Activated CD8-positive, alpha-beta memory T cell treated with anti-CD3 and anti-CD28 coated beads, Interleukin-2, amount 50 U/mL, for 48 hours (primary cell): Measurements from ENCODE around the gene UFM1.
"Not testable (repeated sequence)": the region's sequence is repeated elsewhere in the genome, so short reads cannot be mapped to it uniquely, and the experiment has no call there.

Experiments
- DNase-seq: peaks from one replicate; pipeline ENCODE4 v3.0.0-alpha.2; 2020

Gene UFM1

DNA sequence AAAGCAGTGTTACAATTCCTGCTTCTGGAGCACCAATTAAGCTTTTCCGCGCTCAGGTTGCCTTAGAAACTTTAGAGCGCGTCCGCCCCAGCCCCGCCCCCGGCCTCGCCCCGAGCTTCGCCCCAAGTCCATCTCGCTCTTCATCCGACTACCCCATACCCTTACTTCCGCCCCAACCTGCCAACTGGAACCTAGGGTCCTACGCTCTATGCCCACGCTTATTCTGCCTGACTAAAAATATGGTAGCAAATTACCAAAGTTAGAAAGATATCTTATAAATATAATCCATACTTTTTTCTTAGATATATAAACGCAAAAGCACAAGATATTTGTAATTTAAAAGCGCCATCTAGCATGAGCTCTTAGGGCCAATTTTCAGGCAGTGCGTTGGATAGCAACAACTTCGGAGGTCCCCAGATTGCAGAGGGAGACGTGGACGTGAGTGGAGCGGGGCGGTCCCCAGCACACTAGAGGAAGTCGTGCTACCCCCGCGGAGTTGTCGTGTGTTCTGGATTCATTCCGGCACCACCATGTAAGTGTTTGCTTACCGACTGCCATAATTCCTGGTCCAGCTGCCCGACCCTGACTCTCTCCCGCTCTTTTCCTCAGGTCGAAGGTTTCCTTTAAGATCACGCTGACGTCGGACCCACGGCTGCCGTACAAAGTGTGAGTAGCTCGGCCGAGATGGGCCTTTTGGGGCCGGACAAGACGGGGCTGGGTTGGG lies at the start of gene UFM1:
TSS of gene UFM1 (plus strand) at position 462 of the 724 bp plus-strand sequence. CDS start at position 531, 69 bp downstream.
- DNase-seq: peak; percentile 87

DNA sequence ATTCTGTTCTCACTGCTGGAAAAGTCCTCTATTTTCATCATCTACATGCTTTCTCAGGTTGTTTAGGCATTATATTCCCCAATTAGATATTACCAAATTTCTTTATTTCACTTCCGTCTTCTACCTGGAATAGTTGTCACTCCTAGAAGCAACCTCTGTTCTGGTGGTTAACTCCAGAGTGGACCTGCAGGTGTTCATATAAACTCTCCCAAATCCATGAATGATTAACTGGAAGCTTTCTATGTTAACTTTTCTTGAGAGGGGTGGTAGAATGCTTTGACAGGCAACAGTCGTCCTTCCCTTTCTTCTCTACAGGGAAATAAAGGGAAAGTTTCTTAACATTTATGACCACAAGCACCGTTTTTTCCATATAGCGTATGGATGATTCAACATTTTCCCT lies 48.4 kb upstream of the UFM1 start:
- no peak for DNase-seq

DNA sequence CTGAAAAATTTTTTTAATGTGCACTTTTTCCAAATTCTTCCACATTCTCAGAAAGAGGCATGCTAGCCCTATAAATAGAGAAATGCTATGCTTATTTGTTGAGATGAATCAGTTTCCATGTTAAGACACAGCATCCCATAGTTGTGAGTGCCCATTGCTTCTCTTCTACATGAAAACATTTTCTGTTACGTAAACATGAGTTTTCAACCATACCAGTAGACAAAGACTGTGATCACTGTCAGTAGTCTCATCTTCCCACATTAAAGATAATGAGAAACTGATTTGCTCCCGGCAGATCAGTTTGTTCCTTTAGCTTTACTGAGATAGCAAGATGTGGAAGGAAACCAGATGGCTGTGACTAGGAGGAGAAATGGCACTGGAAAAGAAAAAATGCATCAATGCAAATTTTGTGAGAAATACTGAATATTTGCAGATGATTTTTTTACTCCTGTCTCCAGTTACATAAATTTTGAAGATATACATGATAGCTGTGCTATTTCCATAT lies 45.8 kb upstream of the UFM1 start:
- no peak for DNase-seq

DNA sequence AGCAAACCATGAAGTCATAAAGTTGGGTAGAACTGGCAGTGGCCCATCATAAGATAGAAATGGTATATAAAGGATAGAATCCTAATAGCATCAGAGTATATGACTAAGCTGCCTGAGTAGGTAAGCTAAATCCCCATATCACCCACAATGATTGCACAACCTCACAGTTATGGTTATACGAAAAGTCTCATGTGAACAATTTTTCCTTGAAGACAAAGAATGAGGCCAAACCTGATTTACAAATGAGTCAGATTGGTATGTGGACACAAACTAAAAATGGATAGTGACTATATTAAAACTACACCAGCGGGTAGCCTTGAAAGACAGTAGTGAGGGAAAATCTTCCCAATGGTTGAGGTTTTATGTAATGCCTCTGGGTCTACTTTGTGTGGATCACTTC lies 40.9 kb upstream of the UFM1 start:
- DNase-seq: no peak

DNA sequence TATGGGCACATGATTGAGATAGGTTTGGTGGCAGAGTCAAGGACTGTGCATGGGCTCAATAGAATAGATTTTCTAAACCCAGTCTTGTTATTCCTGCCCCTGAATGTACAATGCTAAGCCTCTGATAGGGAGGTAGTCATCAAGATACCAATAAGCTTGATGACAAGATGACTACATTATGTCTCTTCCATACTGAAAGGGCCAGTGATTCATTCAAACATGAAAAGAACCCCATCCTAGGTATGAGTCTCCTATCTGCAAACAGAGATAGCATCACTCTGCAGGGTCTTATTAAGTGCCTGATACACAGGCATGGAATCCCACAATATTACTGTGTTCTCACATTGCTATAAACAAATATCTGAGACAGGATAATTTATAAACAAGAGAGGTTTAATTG lies 40.3 kb upstream of the UFM1 start:
- DNase-seq: no peak

DNA sequence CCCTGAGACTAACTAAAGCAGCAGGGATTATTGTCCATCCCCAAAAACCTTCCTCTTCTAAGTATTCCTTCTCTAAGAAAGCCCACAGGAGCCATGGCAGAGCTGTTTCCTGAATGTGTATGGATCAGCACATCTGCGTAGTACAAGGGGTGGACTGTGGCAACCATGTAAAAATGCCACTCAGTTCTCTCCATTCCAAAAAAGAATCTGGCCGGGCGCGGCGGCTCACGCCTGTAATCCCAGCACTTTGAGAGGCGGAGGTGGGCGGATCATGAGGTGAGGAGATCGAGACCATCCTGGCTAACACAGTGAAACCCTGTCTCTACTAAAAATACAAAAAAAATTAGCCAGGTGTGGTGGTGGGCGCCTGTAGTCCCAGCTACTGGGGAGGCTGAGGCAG lies 38.5 kb upstream of the UFM1 start:
- DNase-seq: not testable (repeated sequence)

DNA sequence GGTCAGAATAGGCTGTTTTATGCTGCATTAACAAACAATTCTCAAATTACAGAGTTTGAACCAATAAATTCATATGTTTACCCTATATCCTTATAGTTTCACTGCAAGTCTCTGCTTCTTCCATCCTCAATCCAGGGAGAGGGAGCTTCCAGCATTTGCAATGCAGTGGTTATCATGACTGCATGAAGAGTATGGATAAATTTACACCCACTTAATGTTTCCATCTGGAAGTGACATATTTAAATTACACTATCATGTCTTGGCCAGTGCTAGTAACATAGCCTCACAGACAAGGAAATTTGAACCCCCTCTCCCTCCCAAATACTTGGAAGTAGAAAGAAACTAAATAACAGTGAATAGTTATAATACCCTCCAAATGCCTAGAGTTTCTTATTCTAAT lies 33.5 kb upstream of the UFM1 start:
- no peak for DNase-seq

DNA sequence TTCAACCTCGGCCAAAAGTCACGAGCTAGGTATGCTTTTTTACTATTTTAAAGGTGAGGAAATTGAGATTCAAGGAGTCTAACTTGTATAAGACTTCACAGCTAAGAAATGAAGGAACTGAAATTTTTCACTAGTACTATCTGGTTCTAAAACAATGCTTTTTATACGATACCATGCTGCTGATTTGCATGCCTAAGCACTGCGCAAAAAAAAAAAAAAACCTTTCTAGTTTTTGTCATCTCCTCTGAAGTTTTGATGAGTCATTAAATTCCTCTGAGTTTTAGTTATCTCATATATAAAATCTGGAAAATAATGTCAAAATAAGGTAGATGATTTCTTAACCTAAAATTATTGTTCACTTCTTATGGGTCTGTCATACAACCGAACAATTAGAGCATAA lies 28.0 kb upstream of the UFM1 start:
- DNase-seq: no peak

DNA sequence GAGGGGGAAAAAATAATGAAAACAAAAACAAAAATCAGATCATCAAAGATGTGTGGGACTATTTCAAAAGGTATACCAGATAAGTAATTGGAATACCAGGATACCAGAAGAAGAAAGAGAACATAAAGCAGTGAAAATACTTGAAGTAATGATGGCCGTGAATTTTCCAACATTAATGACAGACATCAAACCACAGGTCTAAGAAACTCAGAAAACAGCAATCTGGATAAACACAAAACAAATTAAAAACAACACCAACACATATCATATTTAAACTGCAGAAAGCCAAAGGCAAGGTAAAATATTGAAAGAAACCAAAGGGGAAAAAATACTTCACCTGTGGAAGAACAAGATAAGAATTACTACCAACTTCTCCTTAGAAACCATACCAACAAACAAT lies 24.2 kb upstream of the UFM1 start:
- DNase-seq: no peak

DNA sequence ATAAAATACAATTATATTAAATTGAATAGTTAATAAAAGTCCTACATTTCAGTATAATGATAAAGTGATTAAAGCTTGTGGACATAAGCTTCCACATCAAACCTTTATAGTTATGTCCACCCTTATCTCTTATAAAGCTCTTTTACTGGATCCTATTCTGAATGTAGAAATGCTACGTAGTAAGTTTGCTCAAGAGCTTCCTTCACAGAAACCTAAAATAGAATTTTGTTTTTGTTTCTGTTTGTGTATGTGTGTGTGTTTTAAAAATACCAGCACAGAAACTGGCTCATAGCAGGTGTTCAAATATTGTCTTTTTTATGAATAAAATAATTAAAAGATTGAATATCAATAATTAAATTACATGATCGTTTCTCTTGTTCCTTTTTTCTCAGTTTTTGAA lies 21.0 kb upstream of the UFM1 start:
- DNase-seq: no peak

DNA sequence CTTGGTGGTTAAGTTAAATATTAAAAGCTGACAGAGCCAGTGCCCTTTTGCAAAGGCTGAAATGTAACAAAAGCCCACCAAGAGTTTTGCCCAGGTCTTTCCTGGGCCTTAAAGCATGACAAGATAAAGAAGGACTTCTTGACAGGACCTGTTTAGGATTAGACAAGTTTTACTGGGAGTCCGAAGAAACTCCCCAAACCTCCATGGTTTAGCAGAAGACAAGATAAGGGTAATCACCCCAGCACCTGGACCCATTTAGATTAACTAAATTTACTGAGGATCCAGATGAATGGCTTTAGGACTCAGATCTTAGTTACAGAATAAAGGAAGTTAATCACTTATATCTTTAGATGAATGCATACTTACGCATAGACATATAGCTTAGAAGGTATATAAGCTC lies 14.8 kb upstream of the UFM1 start:
- no peak for DNase-seq

DNA sequence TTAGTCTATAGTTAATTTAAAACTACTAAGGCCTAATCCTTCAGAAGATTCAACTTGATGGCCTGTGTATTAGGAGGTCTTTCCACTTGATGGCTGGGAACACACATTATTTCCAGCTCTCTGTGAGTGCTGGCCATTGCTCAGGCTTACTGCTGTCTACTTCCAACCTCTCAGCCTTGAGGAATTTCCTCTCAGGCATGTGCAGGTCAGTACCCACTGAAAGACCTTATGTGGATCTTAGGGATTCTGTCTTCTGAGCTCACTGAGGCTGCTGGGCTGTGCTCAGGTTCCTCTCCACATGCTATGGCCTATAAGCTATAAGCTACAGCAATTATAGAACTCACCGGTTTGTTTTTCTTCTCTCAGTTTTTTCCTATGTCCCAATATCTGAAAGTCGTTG lies 11.6 kb upstream of the UFM1 start:
- no peak for DNase-seq

DNA sequence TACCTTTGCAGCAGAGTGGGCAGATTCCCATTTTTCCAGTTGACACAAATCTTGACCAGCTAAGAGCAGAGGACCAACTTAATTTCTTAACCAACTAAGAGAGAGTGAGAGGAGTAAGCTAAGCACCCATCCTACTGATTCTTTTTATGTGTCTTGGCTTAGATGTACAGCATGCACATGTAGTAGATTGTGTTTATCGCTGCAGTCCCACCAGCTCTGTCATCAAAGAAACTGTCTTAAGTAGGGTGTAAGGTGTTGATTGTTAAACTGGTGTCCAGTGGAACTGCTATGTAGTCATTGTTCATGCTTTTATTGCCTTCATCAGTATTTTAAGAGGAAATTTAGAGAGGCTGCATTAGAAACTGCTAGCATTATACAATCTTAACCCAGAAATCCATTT lies 9.0 kb upstream of the UFM1 start:
- no peak for DNase-seq

DNA sequence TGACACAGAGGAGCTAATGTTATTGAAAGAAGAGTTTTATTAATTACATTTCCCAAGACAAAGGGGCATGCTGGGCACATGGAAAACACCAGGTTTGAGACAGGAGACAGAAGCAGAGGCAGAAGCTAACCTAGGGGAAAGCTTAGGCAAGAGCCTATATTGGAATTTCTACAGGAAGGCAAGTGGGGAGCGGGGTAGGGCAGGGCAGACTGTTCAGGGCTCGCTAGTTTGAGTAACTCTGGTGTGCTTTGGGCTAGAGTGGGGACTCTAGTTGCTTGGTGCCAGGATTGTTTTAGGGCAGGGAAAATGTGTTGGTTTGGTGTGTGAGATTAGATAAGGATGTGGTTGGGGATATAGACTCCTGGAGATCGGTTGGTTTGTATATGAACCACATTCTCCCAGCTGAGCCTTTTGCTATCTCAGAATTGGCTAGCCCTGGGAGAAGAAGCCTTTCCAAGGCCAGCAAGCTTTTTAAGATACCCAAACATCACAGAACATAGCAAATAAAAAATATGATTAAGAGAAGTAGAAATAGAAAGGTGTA lies 8.4 kb upstream of the UFM1 start:
- DNase-seq: no peak

DNA sequence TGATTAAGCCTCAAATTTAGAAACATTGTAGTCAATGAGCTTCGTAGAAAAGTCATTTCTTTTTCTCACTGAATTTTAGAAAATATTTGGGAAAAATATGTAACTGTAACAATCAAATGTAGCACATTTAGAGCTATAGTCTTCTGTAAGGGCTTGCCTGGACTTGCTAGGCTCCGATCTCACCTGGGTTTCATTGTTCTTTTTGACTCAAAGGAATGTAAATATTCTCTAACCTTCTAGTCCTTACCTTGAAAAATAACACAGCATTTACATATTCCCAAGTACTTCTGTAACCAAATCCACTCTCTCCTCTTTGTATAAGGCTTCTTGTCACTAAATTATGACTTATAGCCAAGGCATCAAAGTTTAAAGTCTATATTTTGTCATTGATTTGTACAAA lies 2.9 kb upstream of the UFM1 start:
- DNase-seq: no peak

DNA sequence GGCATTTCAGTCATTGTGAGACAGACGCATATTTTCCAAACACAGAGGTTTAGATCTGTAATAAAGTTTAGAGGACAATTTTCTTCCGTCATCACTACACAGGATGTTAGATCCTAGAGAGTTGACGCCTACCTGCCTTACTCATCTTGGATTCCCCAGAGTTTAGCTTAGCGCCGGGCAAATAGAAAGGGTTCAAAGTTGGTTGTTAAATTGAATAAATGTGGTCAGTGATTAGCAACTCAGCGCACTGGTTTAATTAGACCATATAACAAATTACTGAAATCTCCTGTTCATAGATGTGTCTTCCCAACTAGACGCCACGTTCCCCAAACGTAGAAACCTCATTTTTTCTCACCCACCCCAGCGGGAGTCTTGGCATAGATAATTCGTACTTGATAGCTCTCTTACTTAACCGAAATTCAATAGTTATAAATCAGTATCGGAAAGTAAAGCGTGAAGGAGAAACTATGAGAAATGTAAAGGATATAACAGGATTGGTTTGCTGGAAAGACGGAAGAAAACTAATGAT lies 726 bp upstream of the UFM1 start:
- DNase-seq: no peak

DNA sequence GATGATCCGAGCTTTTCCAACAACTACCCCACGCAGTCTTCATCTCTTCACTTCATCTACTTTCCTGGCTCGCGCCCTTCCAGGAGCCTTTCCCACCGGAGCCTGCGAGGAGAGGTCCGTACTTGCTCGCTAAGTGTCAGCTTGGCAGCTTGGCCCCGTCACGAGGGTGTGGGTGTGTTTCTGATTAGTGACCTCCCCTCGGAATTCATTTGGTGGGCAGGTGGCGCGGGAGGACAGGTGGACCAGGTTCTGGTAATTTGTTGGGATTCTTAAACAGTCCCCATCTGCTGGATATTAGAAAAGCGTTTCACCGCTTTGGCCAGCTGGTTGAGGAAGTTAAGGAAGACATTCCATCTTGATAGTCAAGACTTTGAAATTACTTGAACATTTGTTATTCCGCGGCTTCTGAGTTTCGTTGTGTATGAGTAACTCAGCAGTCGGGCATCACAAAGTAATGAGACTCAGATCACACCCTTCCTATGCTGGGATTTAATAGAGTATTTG lies 515 bp downstream of the UFM1 start:
- DNase-seq: peak; percentile 79

DNA sequence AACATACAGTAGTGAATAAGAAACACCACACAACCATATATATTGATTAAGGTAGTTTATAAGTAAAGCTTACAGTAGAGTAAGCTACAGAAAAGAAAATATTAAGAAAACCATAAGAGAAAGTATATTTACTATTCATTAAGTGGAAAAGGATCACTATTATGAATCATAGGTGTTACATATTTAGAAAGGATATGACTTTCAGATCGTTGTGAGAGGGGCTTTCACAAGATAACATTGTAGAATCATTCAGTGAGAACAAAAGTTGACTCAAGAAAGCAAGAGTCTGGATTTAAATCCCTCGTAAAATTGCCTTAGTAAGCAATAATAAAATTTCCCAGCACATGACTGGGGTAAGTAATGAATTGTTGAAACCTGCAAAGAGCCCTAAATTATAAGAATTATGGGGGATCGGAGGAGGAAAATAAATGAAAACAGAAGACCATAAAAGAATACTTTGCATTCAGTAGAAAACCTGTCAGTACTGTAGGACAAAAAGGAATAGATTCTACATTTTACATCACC lies 6.0 kb downstream of the UFM1 start:
- no peak for DNase-seq

DNA sequence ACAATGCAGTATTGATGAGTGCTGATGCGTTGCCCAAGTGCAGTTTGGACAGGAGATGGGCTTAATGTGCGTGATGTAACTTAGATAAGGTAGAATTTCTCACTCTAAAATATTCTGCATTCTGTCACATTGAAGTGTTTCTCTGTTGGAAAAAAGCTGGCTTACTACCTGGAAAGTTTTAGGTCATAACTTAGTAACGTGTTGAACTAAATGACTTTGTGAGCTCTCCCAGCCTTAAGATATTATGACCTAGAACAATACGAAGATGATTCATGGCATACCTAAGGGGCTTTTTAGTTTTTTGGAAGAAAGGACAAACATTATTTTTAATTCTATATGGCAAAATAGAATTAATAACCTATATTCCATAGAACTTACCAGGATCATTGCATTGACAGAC lies 9.0 kb downstream of the UFM1 start:
- DNase-seq: no peak

DNA sequence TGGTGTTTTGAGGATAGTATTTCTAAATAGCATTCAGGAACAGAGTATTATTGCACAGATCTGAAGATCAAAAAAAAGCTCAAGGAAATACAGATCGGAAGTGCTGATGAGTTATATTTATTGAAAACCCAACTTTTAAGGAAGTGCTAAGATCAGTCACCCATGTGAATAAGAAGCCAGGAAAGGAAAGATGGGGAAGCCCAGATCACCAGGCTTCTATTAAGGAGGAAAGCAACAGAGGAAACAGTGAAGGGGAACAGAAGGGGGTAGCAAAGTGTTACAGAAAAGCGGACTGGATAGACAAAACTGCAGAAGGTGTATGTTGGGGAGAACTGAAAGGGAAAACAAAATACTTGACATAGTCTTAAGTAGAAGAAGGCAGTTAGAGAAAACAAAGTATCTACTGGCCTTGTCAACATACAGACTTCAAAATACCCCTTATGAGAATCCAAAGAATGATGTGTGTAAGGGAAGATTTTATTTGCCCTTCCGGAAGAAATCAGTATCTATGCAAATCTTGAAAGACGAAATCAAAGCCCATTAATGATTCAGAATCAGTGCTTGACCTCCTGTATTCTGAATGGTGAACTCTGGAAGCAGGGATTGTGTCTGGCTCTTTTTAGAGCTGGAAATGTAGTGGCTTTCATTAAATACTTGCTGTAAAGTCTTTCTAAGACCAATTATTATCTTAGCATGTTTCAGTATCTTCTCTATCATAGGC lies 12.1 kb downstream of the UFM1 start:
- no peak for DNase-seq

DNA sequence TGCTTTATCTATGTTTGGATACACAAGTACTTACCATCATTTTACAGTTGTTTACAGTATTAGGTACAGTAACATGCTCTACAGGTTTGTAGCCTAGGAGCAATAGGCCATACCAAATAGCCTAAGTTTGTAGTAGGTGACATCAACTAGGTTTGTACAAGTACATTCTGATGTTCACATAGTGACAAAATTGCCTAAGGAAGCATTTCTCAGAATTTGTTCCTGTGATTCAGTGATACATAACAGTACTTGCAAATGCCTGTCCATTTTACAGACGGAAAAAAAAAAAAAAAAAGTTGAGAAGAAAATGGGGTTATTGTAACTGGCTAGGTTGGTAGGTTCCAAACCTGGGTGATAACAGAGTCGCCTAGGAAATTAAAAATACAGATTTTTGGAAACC lies 13.6 kb downstream of the UFM1 start:
- DNase-seq: no peak

DNA sequence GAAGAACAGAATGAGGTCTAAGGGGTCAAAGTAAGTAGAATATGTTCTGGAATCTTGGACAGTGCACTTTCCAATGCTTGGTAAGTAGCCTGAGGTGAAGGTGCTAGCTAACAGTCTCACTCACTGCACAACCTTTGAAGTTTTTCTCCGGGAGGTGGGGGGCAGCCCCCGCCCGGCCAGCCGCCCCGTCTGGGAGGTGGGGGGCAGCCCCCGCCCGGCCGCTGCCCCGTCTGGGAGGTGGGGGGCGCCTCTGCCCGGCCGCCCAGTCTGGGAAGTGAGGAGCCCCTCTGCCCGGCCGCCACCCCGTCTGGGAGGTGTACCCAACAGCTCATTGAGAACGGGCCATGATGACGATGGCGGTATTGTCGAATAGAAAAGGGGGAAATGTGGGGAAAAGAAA lies 14.1 kb downstream of the UFM1 start:
- not testable (repeated sequence) for DNase-seq

DNA sequence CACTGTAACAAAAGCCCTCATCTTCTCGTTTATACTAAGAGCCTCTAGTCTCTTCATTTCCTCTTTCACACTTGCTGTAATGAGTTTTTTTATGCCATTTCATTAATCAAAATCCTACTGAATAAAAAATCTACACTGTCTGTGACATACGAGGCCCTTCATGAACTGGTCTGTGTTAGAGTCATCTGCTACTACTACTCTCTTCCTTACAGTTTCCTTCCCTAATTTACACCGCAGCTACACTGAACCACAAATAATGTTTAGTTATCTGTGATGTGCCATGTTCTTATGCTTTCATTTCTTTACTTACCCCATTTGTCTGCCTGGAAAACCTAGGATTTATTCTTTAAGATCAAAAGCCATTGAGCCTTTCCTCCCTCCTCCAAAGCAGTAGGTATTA lies 16.0 kb downstream of the UFM1 start:
- DNase-seq: no peak
